Measurements from ENCODE around the gene BEX1.

DNA sequence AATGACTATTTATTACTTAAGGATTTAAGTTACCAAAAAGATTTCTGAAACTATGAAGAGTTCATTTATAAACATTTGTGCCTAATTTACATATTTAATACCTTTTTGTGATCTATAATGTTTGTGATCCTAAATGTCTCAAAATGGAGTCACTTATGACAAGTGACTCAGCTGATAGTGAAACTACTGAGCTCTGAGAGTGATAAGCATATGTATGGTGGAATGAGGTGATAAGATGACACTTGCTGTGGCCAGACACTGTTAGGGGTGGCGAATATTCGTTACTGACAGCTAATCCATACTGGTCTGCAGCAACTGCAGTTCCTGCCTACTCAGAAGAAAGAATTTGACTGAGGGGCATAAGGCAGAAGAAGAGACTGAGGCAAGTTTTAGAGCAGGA is 34.5 kb upstream of the BEX1 start:
- TF ChIP-seq, protein P1, sequence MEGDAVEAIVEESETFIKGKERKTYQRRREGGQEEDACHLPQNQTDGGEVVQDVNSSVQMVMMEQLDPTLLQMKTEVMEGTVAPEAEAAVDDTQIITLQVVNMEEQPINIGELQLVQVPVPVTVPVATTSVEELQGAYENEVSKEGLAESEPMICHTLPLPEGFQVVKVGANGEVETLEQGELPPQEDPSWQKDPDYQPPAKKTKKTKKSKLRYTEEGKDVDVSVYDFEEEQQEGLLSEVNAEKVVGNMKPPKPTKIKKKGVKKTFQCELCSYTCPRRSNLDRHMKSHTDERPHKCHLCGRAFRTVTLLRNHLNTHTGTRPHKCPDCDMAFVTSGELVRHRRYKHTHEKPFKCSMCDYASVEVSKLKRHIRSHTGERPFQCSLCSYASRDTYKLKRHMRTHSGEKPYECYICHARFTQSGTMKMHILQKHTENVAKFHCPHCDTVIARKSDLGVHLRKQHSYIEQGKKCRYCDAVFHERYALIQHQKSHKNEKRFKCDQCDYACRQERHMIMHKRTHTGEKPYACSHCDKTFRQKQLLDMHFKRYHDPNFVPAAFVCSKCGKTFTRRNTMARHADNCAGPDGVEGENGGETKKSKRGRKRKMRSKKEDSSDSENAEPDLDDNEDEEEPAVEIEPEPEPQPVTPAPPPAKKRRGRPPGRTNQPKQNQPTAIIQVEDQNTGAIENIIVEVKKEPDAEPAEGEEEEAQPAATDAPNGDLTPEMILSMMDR (IDR thresholded peaks at IDR 0.05), result no peak
- no peak for TF ChIP-seq POLR2A (IDR thresholded peaks at IDR 0.05)

Data from right lobe of liver (tissue), 4 donors.